ENCODE results near the gene SEPTIN8.

- TF ChIP-seq CTCF (IDR thresholded peaks at IDR 0.05; ENCODE audit: insufficient read depth, low read length, poor library complexity, severe bottlenecking) (no peak), EZH2phosphoT487 (conservative IDR thresholded peaks at IDR 0.05; ENCODE audit: low read length) (no peak)
Observed at GRCh38 chr5:132742158-132742557, 34.9 kb downstream of the SEPTIN8 start.
